Astrocyte (in vitro differentiated cells and primary cell): ENCODE measurements around the gene ADH4.

Experiments
- EZH2 ChIP-seq: IDR thresholded peaks from 2 replicates; pipeline ENCODE4 v1.6.1; 2012; ENCODE audit warnings: mild to moderate bottlenecking, low read length, inconsistent platforms; ENCODE audit not compliant: insufficient read depth
- TF ChIP-seq, protein P1 (sequence below): IDR thresholded peaks from 2 replicates; pipeline ENCODE4 v1.5.1; 2011; ENCODE audit warnings: low read depth, mild to moderate bottlenecking, inconsistent platforms, low read length, moderate library complexity; ENCODE audit not compliant: insufficient read depth

DNA sequence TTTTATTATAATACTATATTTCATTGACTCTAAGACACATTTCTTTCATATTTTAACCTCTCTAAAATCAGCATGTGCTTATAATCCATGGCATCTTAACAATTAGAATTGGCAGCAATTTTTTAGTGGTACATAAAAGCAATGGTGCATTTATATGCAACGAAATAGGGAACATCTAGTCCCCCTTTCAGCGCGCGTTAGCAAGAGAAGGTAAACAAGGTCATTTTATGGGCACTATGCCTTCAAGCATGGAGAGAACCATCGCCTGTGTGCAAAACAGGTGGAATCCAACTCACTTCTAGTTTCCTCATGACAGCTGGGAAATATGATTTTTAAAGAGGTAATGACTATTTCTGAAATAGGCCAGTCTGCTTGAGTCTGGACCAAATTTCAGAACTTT is 61.9 kb downstream of the ADH4 start:
- TF ChIP-seq, protein P1, sequence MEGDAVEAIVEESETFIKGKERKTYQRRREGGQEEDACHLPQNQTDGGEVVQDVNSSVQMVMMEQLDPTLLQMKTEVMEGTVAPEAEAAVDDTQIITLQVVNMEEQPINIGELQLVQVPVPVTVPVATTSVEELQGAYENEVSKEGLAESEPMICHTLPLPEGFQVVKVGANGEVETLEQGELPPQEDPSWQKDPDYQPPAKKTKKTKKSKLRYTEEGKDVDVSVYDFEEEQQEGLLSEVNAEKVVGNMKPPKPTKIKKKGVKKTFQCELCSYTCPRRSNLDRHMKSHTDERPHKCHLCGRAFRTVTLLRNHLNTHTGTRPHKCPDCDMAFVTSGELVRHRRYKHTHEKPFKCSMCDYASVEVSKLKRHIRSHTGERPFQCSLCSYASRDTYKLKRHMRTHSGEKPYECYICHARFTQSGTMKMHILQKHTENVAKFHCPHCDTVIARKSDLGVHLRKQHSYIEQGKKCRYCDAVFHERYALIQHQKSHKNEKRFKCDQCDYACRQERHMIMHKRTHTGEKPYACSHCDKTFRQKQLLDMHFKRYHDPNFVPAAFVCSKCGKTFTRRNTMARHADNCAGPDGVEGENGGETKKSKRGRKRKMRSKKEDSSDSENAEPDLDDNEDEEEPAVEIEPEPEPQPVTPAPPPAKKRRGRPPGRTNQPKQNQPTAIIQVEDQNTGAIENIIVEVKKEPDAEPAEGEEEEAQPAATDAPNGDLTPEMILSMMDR: no peak
- no peak for TF ChIP-seq EZH2
